GM15510 (cell line): Measurements from ENCODE around the gene GALNT13.

Source experiments
- POLR2A ChIP-seq: IDR thresholded peaks from 3 replicates; pipeline ENCODE4 v1.6.1; 2011; ENCODE audit warnings: borderline replicate concordance; ENCODE audit not compliant: insufficient read length; ENCODE audit errors: extremely low read depth

The GALNT13 gene

GRCh38 chr2:154015233-154015632, 143.5 kb downstream of the GALNT13 start:
- no peak for TF ChIP-seq POLR2A

- TF ChIP-seq POLR2A: no peak
Observed at GRCh38 chr2:154029504-154029903, 157.8 kb downstream of the GALNT13 start.

DNA sequence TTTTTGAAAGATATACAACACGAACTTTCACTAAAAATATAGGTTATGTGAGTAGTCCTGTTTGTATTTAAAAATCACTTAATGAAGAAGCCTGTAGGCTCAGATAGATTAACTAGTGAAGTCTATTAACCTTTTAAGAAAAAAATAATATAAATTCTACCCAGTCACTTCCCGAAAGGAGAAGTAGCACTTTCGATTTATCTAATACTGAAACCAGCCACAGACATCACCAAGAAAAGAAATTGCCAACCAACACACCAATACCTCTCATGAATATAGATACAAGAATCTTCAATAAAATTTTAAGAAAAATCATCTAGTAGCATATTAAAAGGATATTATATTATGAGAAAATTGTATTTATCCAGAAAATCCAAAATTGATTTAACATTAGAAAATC, 160.5 kb downstream of the GALNT13 start:
- no peak for TF ChIP-seq POLR2A

- TF ChIP-seq POLR2A: no peak
Observed at GRCh38 chr2:154046493-154046892, 174.8 kb downstream of the GALNT13 start.

DNA sequence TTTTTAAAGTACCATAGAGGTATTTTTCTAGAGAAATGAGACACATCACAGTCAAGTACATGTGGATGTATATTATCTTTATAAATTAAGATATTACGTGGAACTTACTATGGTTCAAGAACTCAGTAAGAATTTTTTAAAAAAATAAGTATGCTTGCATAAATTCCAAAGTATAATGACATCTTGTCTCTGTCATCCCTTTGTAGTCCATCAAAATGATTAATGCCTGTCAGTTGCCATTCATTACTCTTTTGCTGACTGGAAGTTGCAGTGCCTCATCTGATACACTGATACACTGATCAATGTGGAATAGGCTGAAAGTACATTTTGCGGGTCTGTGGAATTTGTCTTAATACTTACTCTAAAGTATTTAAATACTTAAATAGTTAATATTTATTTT, 177.2 kb downstream of the GALNT13 start:
- TF ChIP-seq POLR2A: no peak

GRCh38 chr2:154049561-154049960, 177.8 kb downstream of the GALNT13 start:
- no peak for TF ChIP-seq POLR2A

DNA sequence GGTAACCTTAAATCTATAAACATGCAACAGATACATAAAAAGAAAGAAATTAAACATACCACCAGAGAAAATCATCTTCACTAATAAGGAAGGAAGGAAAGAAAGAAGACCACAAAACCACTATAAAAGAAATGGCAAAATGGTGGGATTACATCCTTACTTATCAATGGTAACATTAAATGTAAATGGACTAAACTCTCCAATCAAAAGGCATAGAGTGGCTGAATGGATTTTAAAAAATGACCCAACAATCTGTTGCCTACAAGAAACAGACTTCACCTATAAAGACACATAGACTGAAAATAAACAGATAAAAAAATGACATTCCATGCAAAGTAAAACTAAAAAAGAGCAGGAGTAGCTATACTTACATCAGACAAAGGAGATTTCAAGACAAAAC, 195.4 kb downstream of the GALNT13 start:
- no peak for TF ChIP-seq POLR2A

DNA sequence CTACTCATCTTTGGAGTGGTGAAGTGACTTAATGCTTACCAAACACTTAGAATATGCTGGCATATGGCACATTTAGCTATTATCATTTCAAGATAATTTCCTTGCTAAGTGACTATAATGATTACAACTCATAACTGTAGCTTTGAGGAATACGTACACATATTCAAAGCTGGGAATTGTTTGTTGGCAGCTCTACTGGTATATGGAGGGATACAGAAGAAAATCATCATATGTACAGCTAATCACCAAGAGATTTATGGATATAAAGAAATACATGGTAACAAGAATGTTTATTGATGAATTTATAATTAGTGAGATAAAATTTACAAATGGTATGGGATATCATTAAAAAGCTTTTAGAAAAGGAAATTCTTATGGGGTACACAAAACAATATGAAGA, 207.2 kb downstream of the GALNT13 start:
- no peak for TF ChIP-seq POLR2A

DNA sequence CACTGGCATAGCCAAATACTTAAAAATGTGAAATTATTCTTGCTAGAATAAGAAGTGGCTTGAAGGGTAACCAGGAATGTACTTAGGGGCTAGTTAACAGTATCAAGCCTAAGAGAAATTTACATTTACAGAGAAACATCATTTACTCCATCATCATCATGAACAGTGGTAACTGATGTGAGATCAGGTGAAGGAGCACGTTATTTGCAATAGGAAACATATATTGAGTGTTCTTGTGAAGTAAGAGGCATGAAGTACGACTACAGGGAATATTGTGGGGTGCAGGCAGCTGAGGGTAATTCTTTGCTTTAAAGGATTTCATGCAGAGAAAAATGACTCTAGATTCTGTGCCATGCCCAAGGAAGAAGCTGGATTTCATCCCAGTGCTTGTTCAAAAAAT, 220.8 kb downstream of the GALNT13 start:
- no peak for TF ChIP-seq POLR2A

GRCh38 chr2:154093856-154094255, 222.1 kb downstream of the GALNT13 start:
- no peak for TF ChIP-seq POLR2A

- no peak for TF ChIP-seq POLR2A
Observed at GRCh38 chr2:154097833-154098398, 226.2 kb downstream of the GALNT13 start.

DNA sequence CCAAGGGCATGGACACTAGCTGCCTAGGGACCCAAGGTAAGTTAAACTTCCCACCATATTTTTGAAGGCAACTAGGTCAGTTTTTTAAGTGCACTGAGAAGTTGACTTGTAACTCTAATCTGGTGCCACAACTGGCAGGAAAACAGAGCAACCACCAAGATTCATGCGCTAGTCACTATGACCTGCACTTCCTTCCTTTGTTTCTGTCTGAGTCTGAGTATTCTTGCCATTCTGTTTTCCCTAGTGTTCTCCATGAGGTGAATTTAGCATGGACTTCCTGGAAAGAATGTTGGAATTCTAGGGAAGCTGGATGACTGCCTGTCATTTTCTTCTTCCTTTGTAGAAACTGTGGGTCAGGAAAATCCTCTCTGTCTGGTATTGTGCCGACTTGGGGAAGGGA, 249.0 kb downstream of the GALNT13 start:
- TF ChIP-seq POLR2A: no peak

DNA sequence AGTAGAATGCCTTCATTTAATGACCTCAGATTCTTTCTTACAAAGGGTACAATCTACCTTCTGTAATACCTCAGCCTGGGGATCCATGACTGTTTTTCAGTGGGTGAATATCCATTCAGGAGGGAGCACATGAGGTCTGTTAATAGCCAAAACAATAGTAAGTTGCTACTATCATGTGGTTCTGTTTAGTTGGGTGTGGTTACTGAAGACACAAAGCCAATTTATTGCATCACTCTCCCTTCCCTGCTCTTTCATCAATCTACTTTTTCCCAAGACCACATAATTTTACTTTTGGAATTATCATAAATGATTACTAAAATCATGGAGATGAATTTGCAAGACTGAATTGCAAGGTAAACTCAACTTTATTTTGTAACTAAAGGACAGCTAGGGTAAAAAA, 254.2 kb downstream of the GALNT13 start:
- TF ChIP-seq POLR2A: no peak

DNA sequence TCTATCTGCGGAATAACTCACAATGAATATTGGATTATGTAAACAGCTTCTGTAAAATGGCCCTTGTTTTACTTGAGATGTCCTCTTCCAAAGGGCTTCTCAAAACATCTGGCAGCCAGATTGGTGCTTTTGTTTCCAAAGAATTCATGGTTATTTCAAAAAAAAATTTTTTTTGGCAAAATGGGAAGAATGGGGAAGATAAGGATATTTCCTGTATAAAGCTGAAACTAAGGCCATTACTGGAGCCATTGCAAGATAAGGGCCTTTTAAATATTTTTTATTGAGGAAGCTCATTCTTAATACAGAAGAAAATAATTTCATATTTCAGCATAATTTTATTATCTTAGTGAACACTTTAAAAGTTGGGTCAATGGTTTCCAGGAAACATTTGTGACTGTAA, 259.1 kb downstream of the GALNT13 start:
- TF ChIP-seq POLR2A: no peak

DNA sequence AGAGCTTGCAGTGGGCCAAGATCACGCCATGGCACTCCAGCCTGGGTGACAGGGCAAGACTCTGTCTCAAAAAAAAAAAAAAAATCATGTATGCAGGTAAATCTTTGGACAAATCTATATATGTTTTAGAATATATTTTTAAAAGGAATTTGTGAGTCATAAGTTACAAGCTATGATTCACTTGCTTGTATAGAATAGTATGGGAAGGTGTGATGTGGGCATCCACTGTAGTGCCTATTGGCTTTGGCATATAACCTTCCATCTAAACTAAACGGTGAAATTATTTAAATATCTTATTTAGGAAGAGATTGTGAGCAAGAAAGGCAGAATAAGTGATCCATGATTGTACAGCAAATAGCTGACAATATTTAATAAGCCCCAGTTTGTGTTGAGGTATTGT, 261.1 kb downstream of the GALNT13 start:
- TF ChIP-seq POLR2A: no peak

GRCh38 chr2:154133823-154134222, 262.1 kb downstream of the GALNT13 start:
- TF ChIP-seq POLR2A: no peak
